Activated CD8-positive, alpha-beta memory T cell treated with anti-CD3 and anti-CD28 coated beads for 4 hours (primary cell): ENCODE results near the gene SCYL1.
"Not testable (repeated sequence)": the region's sequence is repeated elsewhere in the genome, so short reads cannot be mapped to it uniquely, and the experiment has no call there.

ENCODE experiments used
- DNase-seq, 2 donors: peaks; one replicate each; pipeline ENCODE4 v3.0.0-alpha.2; 2020; ENCODE audit warnings: low read depth in 2 of 2

The SCYL1 gene

DNA sequence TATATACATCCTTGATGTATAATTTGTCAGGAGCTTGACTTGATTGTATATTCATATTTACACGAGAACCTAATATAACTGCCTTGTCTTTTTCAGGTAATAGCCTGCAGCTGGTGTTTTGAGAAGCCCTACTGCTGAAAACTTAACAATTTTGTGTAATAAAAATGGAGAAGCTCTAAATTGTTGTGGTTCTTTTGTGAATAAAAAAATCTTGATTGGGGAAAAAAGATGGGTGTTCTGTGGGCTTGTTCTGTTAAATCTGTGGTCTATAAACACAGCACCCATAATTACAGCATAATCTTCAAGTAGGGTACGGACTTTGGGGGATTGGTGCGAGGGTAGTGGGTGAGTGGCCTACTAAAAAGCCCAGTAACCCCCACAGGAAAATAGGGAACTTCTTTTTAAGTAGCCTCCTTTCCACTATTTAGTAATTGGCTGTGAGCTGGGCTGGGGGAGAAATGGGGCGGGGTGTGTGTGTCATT is 18.6 kb upstream of the SCYL1 start:
- DNase-seq: no peak

DNA sequence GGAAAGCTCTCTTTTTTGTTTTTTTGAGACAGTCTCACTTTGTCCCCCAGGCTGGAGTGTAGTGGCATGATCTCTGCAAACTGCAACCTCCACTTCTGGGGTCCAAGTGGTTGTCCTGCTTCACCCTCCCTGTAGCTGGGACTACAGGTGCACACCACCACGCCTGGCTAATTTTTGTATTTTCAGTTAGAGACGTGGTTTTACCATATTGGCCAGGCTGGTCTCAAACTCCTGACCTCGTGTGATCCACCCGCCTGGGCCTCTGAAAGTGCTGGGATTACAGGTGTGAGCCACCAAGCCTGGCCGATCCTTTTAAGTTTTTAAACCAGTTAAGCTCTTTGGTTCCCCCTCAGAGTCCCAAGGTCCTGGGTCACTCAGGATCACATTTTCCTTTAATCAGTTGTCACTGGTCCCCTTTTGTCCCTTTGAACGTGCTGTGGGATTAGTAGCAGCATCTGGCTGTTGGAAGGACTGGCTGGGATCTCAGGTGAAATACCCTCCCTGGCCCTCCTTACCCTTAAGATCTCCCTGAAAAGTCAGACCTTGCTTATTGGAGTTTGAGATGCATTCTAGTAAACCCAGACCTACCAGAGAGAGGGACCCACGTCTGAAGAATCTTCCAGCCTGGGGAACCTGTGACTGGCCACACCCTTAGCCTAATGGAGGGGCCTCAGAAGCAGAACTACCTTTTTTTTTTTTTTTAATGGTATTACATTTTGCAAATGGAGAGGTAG is 17.9 kb upstream of the SCYL1 start:
- DNase-seq: no peak

- not testable (repeated sequence) for DNase-seq
Measured at GRCh38 chr11:65512311-65512710, 12.6 kb upstream of the SCYL1 start.

GRCh38 chr11:65516135-65516968 is 8.5 kb upstream of the SCYL1 start:
- DNase-seq: no peak

DNA sequence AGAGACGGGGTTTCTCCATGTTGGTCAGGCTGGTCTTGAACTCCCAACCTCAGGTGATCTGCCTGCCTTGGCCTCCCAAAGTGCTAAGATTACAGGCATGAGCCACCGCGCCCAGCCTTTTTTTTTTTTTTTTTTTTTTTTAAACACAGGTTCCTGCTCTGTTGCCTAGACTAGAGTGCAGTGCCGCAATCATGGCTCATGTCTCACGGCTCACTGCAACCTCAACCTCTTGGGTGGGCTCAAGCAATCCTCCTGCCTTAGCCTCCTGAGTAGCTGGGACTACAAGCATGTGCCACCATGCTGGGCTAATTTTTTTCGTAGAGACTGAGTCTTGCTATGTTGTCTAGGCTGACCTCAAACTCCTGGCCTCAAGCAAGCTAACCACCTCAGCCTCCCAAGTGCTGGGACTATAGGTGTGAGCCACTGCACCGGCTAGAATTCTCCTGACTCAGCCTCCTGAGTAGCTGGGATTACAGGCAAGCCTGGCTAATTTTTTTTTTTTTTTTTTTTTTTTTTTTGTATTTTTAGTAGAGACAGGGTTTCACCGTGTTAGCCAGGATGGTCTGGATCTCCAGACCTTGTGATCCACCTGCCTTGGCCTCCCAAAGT is 5.8 kb upstream of the SCYL1 start:
- DNase-seq: not testable (repeated sequence)

GRCh38 chr11:65521777-65522521 is 2.9 kb upstream of the SCYL1 start:
- not testable (repeated sequence) for DNase-seq

DNA sequence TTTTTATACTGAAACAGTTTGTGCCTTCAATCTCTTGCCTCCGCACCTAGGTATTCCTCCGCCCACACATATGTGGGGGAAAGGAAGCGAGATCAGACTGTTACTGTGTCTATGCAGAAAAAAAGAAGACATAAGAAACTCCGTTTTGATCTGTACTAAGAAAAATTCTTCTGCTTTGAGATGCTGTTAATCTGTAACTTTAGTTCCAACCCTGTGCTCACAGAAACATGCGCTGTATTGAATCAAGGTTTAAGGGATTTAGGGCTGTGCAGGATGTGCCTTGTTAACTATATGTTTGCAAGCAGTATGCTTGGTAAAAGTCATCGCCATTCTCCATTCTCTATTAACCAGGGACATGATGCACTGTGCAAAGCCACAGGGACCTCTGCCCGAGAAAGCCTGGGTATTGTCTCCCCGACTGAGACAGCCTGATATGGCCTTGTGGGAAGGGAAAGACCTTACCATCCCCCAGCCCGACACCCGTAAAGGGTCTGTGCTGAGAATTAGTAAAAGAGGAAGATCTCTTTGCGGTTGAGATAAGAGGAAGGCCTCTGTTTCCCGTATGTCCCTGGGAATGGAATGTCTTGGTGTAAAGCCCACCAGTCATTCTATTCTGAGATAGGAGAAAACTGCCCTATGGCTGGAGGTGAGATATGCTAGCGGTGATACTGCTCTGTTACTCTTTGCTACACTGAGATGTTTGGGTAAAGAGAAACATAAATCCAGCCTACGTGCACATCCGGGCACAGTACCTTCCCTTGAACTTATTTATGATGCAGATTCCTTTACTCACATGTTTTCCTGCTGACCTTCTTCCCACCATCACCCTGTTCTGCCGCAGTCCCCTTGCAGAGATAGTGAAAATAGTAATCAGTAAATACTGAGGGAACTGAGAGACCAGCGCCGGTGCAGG is 1.9 kb upstream of the SCYL1 start:
- DNase-seq: peak in 1 of 2 donors; percentile 32

DNA sequence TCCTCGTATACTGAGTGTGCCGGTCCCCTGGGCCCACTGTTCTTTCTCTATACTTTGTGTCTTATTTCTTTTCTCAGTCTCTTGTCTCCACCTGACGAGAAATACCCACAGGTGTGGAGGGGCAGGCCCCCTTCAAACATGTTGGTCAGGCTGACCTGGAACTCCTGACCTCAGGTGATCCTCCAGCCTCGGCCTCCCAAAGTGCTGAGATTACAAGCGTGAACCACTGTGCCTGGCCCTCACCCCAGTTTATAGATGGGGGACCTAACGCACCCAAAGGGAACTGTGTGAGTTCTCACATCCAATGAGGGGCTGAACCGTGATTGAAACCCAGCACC is 1.3 kb upstream of the SCYL1 start:
- not testable (repeated sequence) for DNase-seq

GRCh38 chr11:65524014-65524740 is 706 bp upstream of the SCYL1 start:
- no peak for DNase-seq

GRCh38 chr11:65525546-65526480 is 930 bp downstream of the SCYL1 start:
- no peak for DNase-seq

DNA sequence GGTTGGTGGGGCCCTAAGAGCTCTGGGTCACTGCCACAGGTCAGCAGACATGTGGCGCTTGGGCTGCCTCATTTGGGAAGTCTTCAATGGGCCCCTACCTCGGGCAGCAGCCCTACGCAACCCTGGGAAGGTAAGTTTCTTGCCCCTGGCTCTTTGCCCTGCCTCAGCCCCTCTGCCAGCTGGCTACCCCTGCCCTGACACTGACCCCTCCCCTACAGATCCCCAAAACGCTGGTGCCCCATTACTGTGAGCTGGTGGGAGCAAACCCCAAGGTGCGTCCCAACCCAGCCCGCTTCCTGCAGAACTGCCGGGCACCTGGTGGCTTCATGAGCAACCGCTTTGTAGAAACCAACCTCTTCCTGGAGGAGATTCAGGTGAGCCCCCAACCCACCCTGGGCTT is 1.9 kb downstream of the SCYL1 start:
- DNase-seq: no peak

DNA sequence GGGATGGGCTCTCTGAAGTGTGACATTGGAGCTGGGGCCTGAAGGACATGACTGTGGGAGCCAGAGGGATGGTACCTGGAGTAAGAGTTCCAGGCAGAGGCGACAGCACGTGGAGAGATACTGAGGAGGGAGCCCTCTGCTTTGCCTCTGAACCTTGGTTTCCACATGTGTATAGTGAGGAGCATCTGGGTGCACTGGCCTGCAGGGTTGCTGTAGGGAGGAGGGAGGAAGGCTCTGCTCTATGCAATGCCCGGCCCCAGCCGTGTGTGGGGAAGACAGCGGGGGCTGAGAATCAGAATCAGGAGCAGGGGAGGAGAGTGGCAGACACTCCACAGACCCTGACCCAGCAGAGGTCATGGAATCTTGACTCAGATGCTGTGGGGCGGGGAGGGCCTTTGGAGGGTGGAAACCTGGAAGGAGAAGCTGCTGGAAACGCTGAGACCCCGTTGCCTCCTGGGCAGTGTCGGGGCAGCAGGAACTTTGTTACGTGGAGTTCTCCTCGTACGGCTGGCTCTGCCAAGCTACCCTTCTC is 4.0 kb downstream of the SCYL1 start:
- no peak for DNase-seq

GRCh38 chr11:65529475-65530156 is 4.7 kb downstream of the SCYL1 start:
- DNase-seq: no peak

DNA sequence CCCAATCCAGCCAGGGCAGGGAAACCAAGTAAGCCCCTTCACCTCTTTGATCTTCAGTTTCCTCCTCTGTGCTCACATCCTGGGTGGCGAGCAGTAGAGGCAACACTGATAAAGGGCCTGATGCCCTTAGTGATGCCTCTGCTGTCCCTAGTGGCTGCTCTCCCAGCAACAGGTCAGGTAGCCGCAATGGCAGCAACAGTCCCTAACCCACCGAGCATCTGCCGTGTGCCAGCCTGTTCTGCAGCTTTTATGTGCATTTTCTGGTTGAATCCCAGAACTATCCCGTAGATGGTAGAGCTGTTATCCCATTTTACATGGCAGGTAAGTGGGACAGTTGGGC is 5.2 kb downstream of the SCYL1 start:
- no peak for DNase-seq

DNA sequence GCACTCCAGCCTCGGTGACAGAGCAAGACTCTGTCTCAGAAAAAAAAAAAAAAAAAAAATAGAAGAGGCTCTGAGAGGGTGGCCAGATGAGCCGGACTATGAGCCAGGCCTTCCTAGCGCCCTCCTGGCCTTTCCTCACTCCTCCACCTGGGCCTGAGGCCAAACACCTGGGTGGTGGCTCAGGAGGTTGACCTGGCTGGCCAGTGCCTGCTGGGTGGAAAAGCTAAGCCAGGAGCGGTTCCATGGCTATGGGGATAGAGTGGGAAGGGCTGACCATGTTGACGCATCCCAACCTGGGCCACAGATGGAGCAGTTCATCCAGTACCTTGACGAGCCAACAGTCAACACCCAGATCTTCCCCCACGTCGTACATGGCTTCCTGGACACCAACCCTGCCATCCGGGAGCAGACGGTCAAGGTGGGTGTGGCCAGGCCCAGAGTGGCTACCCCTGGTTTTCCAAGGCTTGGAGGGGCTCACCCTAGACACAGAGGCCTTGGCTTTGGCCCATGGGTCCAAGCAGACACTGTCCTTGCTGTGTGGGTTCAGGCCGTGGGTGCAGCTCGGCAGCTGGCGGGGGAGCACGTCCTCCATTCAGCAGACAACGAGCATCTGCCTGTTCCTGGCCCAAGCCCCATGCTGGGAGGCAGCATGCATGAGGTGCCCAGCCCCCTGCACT is 7.6 kb downstream of the SCYL1 start:
- no peak for DNase-seq

- DNase-seq: no peak
Measured at GRCh38 chr11:65535102-65535501, 10.2 kb downstream of the SCYL1 start.

DNA sequence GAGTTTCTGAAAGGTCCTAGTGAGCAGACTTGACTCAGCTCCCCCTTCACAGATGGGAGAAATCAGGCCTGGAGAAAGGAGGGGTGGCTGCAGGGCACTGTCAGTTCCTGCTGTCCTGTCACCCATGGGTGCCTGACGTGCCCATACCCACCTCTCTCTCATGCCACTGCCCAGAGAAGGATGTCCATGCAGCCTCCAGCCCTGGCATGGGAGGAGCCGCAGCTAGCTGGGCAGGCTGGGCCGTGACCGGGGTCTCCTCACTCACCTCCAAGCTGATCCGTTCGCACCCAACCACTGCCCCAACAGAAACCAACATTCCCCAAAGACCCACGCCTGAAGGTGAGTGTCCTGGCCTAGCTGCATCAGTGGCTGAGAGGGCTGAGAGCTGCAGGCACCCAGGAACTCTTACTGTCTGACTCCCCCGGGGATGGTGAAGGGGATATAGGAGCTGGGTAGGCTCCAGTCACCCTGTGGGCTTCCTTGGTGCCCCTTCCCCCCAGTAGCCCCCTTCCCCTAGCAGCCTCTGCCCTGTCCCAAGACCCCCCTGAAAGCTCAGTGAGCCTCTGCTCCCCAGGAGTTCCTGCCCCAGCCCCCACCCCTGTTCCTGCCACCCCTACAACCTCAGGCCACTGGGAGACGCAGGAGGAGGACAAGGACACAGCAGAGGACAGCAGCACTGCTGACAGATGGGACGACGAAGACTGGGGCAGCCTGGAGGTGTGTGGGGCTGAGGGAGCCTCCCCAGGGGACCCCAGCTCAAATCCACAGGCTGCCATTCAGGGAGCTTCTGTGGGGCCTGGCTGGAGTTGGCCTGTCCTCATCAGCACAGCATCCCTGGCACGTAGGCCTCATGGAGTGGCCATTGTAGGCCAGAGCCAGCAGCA is 11.8 kb downstream of the SCYL1 start:
- no peak for DNase-seq
